Inflammatory macrophage treated with lipopolysaccharide for 1 hour (primary cell): ENCODE measurements around the gene ADCY10.
"Not testable (repeated sequence)": the region's sequence is repeated elsewhere in the genome, so short reads cannot be mapped to it uniquely, and the experiment has no call there.

Experiments
- DNase-seq, 2 donors: peaks; one replicate each; pipeline ENCODE4 v3.0.0-alpha.2; 2020 to 2022

The ADCY10 gene

DNA sequence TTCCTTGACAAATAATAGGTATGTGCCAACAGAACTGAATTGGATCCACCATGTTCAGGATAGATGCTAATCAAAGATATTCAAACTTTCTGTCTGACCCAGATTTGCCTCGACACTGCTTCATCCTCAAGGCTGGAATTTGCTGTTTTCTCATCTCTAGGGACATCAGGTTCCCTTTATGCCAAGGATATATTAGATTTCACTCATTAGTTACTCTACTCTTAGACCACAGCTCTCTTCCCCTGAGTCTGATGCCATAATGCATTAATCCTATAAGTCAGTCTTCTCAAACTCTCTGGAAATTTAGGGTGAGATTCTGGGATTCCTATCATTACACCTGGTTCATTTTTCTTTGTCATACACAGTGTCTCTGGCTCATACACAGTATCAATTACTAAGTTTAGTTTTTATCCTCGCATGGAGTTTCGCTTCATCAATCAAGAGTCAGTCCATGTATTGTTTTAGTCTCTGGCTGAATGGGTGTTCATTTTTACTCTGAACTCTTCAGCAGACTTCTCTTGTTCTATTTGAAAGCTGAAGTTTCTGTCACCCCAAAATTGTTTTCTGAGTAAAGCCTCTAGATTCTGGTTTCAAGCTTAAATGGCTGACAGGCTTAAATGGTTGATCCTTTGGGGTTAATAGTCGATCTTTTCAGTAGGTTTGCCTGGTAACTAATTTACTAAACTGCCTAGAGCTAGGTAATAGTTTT, 13.3 kb upstream of the ADCY10 start:
- no peak for DNase-seq

DNA sequence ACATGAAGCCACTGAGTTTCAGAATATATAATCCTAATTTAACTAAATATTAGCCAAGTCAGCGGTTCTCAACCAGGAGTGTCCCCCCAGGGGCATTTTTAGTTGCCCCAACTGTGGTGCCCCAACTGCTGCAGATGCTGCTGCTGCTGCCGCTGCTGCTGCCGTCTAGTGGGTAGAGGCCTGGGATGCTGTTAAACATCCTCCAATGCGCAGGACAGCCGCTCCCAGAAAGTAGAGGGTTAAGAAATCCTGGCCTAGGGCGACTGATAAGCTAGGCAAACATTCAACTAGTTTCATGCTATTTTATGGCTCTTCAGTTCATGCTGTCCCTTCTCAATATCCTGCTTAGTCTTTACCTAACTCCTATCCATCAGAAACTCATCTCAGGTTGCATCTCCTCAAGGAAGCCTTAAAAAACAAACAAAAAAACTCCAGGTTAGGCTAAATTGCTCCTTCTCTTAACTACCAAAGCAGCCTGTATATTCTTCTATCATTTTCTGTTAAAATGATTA, 12.6 kb upstream of the ADCY10 start:
- no peak for DNase-seq

DNA sequence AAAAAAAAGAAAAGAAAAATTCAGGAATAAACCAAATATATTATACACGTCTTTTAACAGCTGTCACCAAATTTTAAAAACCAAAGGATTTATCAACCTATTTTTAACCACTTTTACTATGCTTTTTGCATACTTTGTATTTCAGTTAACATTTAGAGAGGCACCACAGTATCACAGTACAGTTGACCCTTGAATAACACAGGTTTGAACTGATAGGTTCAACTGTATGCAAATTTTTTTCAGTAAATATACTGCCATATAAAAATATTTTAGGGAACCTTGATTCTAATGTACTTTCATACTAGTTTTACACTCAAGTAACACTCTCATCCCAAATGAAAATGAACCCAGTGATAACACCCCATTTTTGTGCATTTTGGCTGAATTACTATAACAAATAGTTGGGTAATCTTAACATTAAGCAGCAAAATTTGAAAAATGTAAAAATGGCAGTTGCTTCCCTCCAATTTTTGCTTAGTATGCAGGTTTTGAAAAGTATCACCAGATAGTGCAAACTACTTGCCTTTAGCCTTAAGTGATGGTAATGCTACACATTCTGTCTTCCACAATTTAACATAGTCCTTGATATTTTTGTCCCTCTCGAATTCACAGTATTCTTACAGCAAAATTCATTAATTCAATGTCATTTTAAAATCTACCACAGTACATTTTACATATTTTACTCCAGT, 10.8 kb upstream of the ADCY10 start:
- no peak for DNase-seq

DNA sequence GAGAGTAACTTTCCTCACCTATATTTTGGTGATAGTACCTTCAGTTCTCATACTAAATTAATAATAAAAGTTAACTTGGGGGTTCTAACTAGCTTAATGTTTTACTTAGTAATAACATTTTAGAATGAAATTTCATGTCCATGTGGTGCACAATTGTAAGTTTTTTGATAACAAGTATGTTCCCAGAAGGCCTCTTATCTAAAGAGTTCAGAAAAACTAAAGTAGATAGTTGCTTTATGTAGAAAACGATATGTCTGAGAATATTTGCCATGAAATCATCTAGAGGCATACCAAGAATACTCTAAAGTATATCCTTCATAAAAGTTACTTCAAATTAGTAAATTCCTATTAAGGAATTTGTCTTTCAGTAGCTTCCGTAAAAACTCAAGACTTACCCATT, 10.2 kb upstream of the ADCY10 start:
- DNase-seq: no peak

DNA sequence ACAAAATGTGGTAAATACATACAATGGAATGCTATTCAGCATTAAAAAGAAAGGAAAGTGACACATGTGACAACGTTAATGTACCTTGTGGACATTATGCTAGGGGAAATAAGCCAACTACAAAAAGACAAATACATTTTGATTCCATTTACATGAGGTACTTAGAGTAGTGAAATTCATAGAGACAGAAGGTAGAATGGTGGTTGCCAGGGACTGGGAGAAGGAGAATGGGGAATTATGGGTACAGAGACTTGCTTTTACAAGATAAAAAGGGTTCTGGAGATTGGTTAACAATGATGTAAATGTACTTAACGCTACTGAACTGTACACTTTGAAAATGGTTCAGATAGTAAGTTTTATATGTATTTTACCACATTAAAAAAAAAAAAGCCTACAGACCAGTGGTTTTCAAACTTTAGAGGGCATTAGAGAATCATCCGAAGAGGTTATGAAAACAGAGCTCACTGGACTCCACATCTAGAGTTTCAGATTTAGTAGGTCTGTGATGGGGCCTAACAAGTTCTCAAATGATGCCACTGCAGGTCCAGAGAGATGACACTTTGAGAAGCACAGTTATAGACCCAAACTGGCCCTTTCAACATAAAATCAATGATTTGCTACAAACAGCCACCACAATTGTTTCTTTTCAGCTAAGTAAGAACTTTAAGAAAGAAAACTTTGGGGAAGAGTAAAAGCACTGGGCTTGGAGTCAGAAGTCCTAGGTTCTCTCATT, 9.6 kb upstream of the ADCY10 start:
- no peak for DNase-seq

DNA sequence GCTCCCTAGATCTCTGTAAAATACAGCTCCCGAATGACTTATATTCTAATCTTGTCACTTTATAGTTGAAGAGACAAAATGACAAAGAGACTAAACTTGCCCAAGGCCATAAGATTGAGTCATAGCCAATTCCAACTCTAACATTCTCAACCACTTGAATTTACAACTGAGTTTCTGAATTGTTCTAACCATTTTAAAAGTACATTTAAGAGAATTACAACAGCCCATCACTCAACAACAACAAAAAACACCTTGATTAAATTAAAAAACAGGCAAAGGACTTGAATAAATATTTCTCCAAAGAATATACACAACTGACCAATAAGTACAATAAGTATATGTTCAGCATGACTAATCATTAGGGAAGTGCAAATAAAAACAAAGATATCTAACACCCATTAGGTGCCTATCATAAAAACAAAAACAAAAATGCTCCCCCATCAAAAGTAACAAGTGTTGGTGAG, 8.7 kb upstream of the ADCY10 start:
- DNase-seq: no peak

DNA sequence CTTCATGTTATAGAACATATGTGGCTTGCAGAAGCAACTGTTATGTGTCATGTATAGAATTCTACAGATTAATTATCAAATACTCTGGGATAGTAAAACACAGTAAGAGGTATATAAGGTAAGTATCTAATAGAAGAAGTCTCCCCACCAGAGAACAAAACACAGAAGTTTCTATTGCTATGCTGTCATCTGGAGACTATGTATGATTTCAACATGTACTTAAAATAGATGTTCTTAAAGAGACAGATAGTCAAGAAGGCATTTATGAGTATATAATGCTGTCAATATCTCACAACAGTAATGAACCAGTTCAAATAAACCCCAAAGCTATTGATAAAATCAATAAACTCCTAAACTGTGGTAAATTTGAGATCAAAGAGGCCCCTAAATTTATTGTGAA, 8.1 kb upstream of the ADCY10 start:
- peak; percentile 30 to 44 for DNase-seq

DNA sequence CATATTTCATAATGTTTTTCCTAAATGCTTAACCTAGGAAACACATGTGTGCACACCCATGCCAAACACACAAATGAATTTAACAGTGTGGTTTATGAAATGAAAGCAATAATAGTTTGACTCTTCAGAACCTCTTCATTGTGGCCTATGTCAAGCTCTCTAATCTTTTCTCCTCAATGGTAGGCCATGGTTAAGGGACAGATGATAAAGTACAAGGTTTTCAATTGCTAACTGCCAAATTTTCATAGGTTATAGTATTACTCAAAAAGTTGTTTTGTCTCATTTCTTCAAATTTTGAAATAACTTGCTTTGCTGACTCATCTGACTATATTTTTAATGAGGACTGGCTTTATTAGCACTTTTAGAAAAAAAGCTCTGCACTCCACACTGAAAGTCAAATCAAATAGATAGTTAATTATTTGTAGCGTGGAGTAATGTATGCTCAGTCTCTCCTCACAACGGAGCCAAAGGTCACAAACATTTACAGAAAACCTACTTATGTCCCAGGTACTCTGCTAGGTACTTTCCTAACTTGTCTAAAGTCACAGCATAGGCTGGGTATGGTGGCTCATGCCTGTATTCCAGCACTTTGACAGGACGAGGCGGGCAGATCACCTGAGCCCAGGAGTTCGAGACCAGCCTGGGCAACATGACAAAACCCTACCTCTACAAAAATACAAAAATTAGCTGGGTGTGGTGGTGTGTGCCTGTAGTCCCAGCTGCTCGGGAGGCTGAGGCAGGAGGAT, 3.0 kb upstream of the ADCY10 start:
- DNase-seq: no peak

DNA sequence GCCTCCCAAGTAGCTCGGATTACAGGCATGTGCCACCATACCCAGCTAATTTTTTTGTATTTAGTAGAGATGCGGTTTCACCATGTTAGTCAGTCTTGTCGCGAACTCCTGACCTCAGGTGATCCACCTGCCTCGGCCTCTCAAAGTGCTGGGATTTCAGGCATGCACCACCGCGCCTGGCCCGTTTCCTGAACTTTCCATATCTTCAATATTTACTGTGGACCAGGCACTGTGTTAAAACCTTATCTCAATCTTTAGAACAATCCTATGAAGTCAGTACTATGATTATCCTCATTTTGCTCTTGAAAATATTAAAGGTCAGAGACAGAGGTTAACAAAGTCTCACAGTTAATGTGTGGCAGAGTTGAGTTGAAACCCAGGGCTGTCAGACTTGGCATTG, 1.6 kb upstream of the ADCY10 start:
- DNase-seq: no peak

DNA sequence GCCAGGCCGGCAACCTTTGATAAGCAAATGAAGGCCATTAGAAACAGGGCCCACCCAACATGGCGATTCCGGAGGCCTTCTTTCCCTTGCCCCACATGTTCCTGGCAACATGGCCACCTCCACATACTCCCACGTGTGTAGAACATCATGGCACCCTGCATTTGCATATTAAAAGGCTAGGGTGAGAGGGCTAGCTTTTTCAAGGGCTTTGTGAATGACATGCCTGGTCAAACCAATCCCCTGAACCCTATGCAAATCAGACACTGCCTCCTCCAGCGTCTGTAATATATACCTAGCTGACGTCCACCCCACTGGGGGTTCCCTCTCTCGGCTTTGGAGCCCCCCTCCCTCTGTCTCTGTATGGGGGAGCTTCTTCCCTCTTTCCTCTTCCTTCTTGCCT, 1.6 kb downstream of the ADCY10 start:
- no peak for DNase-seq

DNA sequence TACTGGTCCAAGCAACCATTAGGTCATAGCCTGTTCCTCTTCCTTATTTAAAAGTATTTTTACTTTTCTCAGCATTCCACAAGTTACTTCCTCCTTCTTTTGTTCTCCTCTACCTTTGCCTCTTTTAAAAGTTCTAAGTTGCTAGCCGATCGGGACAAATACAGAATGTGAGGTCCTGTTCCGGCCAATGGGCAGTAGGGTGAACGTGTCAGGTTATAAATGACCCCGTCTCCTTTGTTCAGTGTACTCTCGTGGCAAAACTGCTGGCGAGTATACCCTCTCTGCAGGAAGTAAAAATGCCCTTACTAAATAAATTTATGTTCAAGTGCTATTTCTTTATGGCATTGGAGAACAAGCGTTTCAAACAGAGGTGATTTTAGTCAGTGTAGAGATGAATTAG, 2.5 kb downstream of the ADCY10 start:
- no peak for DNase-seq

DNA sequence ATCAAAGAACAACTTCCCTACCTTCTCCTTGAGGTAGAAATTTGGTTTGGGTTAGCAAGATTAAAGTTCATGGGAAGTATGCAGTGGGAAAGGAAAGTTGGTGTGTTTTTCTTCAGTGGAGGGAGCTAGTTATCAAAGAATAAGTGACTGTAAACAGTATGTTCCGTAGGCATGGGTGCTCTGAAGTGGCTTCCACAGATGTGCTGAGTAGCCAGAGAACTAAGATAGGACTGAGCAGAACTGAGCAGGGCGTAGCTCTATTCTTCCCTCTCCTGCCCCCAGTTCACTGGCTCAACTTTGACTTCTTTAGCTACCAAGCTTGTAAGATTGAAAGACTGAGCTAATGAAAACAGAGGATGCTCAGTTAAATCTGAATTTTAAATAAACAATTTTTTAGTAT, 3.4 kb downstream of the ADCY10 start:
- DNase-seq: no peak

DNA sequence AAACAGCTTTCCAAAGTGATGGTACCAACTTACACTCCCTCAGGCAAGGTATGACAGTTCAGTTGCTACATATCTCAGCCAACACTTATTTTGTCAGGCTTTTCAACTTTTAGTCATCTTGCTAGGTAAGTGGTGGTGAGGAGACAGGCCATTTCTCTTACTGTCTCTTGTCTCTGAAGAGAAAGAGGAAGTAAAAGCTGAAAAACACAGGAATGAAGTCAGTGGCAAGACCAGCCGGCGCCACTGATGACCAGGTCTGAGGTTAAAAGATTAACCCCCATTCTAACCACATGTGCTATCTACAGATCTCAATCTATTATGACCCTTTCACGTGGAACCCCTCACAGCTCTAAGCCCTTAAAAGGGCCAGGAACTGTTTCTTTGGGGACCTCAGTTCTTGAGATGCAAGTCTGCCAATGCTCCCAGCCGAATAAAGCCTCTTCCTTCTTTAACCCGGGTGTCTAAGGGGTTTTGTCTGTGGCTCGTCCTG, 4.2 kb downstream of the ADCY10 start:
- no peak for DNase-seq

DNA sequence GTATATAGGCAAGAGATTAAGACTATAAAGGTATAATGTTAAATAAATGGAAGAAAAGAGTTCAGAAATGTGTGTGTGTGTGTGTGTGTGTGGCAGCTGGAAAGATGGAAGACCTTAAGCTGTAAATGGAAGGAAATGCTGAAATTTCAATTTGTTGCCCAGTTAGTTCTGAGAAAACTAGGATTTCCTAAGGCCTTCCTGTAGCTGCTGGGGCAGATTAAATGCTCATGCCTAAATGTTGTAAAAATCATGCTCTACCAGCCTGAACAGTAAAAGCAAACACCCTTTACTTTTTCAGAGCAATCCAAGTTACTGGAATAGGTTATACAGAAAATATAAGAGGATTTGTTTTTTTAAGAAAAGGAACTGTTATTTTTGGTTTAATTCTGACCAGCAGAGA, 8.3 kb downstream of the ADCY10 start:
- peak in 1 of 2 donors; percentile 43 for DNase-seq

DNA sequence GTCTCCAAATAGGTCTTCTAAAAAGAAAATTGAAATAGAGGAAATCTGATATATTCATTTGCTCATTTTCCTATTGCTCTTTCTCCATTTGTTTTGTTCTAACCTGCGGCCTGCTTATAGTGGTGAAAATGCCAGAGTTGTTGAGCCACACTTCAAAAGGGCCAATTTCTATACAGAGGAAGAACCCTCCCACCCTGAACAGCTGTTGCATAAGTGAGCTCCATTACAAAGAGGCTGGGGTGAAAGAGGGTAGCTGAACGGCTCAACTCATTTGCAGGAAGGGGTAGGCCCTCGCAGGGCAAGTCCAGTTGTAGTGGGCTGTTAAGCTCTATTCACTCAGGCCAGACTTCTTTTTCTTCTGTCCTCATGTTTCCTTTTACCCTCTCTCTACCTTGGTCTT, 8.8 kb downstream of the ADCY10 start:
- peak; percentile 71 to 79 for DNase-seq

DNA sequence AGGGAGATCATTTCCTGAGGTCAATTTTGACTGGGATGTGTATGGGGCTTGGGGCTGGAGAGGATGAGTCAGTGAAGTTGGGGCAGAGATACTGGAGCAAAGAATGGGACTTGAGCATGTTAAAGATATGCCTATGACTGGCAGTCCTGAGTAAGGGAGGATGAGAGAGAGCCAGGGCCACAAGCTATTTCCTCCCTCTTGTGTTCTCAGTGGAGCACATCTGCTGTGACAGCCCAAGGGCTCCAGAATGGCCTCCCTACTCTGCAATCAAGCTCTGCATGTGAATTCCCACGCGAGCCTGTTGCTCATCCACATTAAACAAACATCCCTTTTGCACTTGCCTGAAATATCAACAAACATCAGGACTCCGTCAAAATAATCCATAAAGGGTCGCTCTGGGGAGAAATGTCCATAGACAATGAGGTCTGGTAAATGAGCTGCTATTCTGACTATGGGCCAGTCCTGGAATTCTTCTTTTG, 9.2 kb downstream of the ADCY10 start:
- DNase-seq: no peak

DNA sequence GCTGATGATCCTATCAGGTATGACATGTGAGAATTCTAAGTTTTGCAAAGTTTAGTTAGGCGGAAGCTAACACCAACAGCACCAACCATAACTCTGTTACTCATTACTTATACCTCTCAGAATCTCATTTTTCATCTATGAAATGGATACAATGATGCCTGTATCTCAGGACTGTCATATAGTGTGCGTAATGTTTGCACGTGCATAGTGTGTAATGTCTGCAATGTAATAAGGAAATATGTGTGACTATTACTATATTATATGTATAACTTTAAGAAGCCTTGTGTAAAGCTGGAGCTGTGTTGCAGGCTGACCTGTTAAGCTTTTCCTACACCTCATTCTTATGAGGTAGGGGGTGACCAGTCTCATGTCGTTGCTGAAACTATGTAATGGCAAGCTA, 13.0 kb downstream of the ADCY10 start:
- DNase-seq: no peak

DNA sequence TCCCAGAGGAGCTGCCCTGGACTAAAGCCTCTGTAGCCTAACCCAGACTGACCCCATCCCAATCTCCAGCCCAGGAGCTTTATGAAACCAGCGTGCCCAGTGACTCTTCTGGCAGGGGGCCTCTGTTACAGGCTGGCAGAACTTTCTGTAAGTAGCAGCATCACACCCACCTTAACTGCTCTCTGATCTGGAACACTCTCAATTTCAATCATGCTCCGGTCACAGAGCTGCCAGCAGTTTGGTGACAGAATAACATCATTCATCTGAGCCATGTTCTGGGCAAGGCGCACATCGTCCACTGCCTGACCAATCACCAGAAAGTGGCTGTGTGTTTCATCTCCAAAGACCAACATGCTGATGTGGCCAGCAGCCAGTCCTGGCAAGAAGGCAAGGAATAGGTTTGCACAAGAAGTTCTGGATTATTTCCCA, 14.7 kb downstream of the ADCY10 start:
- DNase-seq: no peak

DNA sequence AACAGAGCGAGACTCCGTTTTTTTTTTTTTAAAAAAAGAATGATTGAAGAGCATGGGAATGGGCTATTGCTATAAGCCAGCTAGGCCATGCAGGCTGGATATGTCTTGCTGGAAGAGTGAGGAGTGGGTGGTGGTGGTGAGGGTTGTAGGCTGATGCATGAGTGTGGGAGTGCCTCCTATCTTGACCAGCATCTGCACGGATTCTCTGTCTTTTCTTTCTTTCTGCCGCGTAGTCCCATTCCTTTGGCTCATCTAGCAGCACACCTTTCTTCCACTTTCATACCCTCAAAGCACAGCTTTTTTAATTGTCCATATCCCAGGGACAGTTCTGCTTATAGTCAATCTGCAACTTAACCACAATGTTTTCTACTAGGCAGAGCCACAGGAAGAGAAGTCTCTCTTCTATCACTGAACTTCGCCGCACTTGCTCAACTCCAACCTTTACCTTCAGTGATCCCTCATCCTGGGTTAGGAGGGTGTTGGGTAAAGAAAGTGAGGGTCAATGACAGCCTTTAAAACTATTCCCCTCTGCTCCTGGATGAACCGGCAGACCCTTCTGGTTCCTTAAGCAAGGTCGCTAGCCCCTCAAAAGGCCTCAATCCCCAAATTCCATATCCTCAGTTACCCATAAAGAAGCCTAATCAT, 15.2 kb downstream of the ADCY10 start:
- DNase-seq: no peak

DNA sequence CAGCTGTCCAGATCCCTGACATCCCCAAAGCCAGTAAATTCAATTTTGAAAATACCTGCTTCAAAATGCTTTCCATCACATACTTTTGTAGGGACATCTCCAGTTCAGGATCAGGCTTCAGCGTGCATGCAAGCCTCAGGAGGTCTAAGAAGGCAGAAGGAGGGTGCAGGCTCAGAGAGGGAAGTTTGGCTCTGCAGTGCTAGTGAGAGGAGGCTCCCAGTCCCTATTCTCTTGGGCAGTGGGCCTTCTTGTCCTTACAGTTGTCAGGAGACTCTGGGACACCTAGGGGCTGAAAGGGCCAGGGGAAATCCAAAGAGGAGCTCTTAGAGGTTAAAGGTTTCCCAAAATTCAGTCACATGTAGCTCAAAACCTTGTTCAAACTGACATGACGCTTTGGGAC, 20.1 kb downstream of the ADCY10 start:
- peak in 1 of 2 donors; percentile 32 for DNase-seq

DNA sequence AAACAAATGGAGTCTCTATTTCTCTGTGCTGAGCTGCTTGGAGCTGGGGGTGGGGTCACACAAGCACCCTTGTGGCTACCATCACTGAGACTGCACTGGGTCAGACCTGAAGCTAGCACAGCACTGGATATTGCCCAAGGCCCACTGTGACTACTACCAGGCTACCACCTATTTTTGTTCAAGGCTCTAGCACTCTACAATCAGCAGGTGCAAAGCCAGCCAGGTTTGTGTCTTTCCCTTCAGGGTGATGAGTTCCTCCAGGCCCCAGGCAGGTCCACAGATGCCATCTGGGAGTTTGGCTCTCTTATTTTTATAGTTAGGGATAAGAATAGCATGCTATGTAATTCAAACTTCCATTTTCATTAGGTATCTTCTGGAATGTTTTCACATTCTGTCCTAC, 23.5 kb downstream of the ADCY10 start:
- DNase-seq: no peak

DNA sequence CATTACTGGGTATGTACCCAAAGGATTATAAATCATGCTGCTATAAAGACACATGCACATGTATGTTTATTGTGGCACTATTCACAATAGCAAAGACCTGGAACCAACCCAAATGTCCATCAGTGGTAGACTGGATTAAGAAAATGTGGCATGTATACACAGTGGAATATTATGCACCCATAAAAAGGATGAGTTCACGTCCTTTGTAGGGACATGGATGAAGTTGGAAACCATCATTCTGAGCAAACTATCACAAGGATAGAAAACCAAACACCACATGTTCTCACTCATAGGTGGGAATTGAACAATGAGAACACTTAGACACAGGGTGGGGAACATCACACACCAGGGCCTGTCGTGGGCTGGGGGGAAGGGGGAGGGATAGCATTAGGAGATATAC, 26.7 kb downstream of the ADCY10 start:
- DNase-seq: not testable (repeated sequence)
